ENCODE measurements around the gene PNMA8A. TPM values are rescaled to one million over a fixed set of nuclear protein-coding genes. Genes with fewer than 3 reads are reported as not detected.

The PNMA8A gene
- polyA plus RNA-seq, 1 donor from 2014 or later, result 234 TPM

DNA sequence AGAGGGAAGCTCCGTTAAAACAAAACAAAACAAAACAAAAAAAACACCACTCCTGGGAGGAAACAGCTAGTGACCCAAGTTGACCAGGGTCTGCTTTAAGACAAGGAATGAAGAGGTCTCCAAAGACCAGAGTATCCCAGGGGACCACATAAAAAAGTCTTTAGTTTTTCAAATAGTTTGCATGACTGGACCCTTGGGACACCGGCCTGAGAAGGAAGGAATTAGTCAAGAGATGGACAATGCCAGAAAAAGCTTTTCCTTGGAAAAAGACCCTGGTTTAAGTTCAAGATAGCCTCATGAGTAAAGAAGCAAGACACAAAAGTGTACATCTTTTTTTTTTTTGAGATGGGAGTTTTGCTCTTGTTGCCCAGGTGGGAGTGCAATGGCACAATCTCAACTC is 36.8 kb upstream of the PNMA8A start:
- H3K9ac ChIP-seq (ENCODE audit: low read length), result no peak overlapping the region
- H2AFZ ChIP-seq (ENCODE audit: low read depth, low read length), result no peak overlapping the region
- no peaks in the 10 kb centered on the region for H4K20me1 ChIP-seq (ENCODE audit: insufficient read depth)

DNA sequence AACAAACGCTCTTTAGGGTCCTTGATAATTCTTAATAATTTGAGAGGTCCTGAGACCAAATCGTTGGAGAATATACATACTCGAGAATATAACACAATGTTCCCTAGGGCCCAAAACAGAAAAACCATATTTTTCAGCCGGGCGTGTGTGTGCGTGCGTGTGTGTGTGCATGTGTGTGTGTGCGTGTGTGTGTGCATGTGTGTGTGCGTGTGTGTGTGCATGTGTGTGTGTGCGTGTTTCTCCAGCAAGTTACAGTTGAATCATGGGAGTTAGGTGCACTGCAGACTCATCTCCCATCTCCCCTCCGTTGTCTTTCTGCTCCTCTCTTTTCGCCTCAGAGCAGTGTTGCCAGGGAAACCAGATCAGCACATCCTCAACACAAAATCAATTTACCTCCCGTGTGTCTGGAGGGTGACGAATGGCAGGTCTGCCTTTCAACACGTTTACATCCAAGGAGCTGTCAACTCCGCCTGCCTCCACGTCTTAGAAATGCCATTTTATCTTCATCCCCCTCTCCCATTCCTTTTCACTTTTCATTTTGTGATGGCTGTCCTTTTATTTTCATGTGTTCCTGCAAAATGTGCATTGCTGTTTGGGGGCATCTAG is 32.6 kb upstream of the PNMA8A start:
- H3K4me2 ChIP-seq (ENCODE audit: low read length), result peak overlapping the region; percentile 73
- no peaks in the 10 kb centered on the region for H3K36me3 ChIP-seq (ENCODE audit: insufficient read depth, low read length)
- TF ChIP-seq EZH2 (IDR thresholded peaks at IDR 0.05; ENCODE audit: borderline replicate concordance, insufficient read depth, low read length, poor library complexity, severe bottlenecking), result no peak
- TF ChIP-seq, protein P1, sequence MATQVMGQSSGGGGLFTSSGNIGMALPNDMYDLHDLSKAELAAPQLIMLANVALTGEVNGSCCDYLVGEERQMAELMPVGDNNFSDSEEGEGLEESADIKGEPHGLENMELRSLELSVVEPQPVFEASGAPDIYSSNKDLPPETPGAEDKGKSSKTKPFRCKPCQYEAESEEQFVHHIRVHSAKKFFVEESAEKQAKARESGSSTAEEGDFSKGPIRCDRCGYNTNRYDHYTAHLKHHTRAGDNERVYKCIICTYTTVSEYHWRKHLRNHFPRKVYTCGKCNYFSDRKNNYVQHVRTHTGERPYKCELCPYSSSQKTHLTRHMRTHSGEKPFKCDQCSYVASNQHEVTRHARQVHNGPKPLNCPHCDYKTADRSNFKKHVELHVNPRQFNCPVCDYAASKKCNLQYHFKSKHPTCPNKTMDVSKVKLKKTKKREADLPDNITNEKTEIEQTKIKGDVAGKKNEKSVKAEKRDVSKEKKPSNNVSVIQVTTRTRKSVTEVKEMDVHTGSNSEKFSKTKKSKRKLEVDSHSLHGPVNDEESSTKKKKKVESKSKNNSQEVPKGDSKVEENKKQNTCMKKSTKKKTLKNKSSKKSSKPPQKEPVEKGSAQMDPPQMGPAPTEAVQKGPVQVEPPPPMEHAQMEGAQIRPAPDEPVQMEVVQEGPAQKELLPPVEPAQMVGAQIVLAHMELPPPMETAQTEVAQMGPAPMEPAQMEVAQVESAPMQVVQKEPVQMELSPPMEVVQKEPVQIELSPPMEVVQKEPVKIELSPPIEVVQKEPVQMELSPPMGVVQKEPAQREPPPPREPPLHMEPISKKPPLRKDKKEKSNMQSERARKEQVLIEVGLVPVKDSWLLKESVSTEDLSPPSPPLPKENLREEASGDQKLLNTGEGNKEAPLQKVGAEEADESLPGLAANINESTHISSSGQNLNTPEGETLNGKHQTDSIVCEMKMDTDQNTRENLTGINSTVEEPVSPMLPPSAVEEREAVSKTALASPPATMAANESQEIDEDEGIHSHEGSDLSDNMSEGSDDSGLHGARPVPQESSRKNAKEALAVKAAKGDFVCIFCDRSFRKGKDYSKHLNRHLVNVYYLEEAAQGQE (IDR thresholded peaks at IDR 0.05; ENCODE audit: borderline replicate concordance), result peak; percentile 81
- TF ChIP-seq RAD21 (conservative IDR thresholded peaks at IDR 0.05), result peak; percentile 41
- peak; percentile 42 for TF ChIP-seq MXI1 (conservative IDR thresholded peaks at IDR 0.05; ENCODE audit: poor library complexity, severe bottlenecking)
- TF ChIP-seq EP300 (conservative IDR thresholded peaks at IDR 0.05; ENCODE audit: poor library complexity, severe bottlenecking), result peak; percentile 98
- TF ChIP-seq, protein P2, sequence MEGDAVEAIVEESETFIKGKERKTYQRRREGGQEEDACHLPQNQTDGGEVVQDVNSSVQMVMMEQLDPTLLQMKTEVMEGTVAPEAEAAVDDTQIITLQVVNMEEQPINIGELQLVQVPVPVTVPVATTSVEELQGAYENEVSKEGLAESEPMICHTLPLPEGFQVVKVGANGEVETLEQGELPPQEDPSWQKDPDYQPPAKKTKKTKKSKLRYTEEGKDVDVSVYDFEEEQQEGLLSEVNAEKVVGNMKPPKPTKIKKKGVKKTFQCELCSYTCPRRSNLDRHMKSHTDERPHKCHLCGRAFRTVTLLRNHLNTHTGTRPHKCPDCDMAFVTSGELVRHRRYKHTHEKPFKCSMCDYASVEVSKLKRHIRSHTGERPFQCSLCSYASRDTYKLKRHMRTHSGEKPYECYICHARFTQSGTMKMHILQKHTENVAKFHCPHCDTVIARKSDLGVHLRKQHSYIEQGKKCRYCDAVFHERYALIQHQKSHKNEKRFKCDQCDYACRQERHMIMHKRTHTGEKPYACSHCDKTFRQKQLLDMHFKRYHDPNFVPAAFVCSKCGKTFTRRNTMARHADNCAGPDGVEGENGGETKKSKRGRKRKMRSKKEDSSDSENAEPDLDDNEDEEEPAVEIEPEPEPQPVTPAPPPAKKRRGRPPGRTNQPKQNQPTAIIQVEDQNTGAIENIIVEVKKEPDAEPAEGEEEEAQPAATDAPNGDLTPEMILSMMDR (IDR thresholded peaks at IDR 0.05; ENCODE audit: poor library complexity, severe bottlenecking), result no peak
- no peak for TF ChIP-seq TAF1 (IDR thresholded peaks at IDR 0.05; ENCODE audit: low read depth)
- peak; percentile 83 for TF ChIP-seq POLR2AphosphoS5 (IDR thresholded peaks at IDR 0.05)
- TF ChIP-seq SMC3 (conservative IDR thresholded peaks at IDR 0.05; ENCODE audit: poor library complexity), result no peak
- peak overlapping the region; percentile 97 for H3K27ac ChIP-seq (ENCODE audit: low read length)
- no peaks in the 10 kb centered on the region for H3K27me3 ChIP-seq (ENCODE audit: insufficient read depth, low read depth, low read length)
- H3K79me2 ChIP-seq (replicated peaks; ENCODE audit: insufficient read depth, low read length), result no peaks in the 10 kb centered on the region
- H2AFZ ChIP-seq (ENCODE audit: low read depth, low read length), result no peak overlapping the region
- H3F3A ChIP-seq (ENCODE audit: insufficient read depth, low read length, poor library complexity, severe bottlenecking), result peaks cover 5% of the 10 kb centered on the region
- peak overlapping the region; percentile 64 for H3K9ac ChIP-seq (ENCODE audit: low read length)
- H3K9me2 ChIP-seq (ENCODE audit: insufficient read depth, low read length), result no peaks in the 10 kb centered on the region
- no peaks in the 10 kb centered on the region for H4K20me1 ChIP-seq (ENCODE audit: insufficient read depth)
- peak overlapping the region; percentile 55 for H3K4me3 ChIP-seq (ENCODE audit: low read length)
- no peaks in the 10 kb centered on the region for H3K9me3 ChIP-seq (ENCODE audit: low read length)

More for the DNA sequence above, 36.8 kb upstream of the PNMA8A start:
- no peak overlapping the region for H3K4me3 ChIP-seq (ENCODE audit: low read length)
- H3K9me3 ChIP-seq (ENCODE audit: low read length), result peaks cover 3% of the 10 kb centered on the region
- H3K9me2 ChIP-seq (ENCODE audit: insufficient read depth, low read length), result no peaks in the 10 kb centered on the region
- H3F3A ChIP-seq (ENCODE audit: insufficient read depth, low read length, poor library complexity, severe bottlenecking), result peaks cover 5% of the 10 kb centered on the region
- no peak overlapping the region for H3K4me2 ChIP-seq (ENCODE audit: low read length)
- H3K36me3 ChIP-seq (ENCODE audit: insufficient read depth, low read length), result no peaks in the 10 kb centered on the region
- H3K79me2 ChIP-seq (replicated peaks; ENCODE audit: insufficient read depth, low read length), result no peaks in the 10 kb centered on the region
- H3K27me3 ChIP-seq (ENCODE audit: insufficient read depth, low read depth, low read length), result no peaks in the 10 kb centered on the region
- no peak for TF ChIP-seq SMC3 (conservative IDR thresholded peaks at IDR 0.05; ENCODE audit: poor library complexity)
- TF ChIP-seq, protein P1 (IDR thresholded peaks at IDR 0.05; ENCODE audit: borderline replicate concordance), result no peak
- no peak for TF ChIP-seq EP300 (conservative IDR thresholded peaks at IDR 0.05; ENCODE audit: poor library complexity, severe bottlenecking)
- no peak for TF ChIP-seq RAD21 (conservative IDR thresholded peaks at IDR 0.05)
- TF ChIP-seq POLR2AphosphoS5 (IDR thresholded peaks at IDR 0.05), result no peak
- TF ChIP-seq, protein P2 (IDR thresholded peaks at IDR 0.05; ENCODE audit: poor library complexity, severe bottlenecking), result no peak
- TF ChIP-seq TAF1 (IDR thresholded peaks at IDR 0.05; ENCODE audit: low read depth), result no peak
- H3K27ac ChIP-seq (ENCODE audit: low read length), result no peak overlapping the region

Measured in neural cell (in vitro differentiated cells).